H1 (cell line): Measurements from ENCODE around the gene P2RX2. TPM values are rescaled to one million over a fixed set of nuclear protein-coding genes. Genes with fewer than 3 reads are reported as not detected.

Source experiments
- RNF2 ChIP-seq: fragments of 200-900, 300-1000 bp; sonication (generic); IDR thresholded peaks from 2 replicates; pipeline ENCODE4 v1.7.1; 2016; ENCODE audit warnings: borderline replicate concordance, low read depth, mild to moderate bottlenecking, antibody characterized with exemption, low read length; ENCODE audit not compliant: poor library complexity, severe bottlenecking; ENCODE audit errors: missing control alignments
- polyA plus RNA-seq, 7 experiments: library from polyadenylated mRNA; depleted of rRNA in 3 of 7; stranded (reverse) in 5 of 7; unstranded in 2 of 7; fragments of >200 nt in 5 of 7; fragments of 200-250 nt in 2 of 7; gene quantifications; 1 replicate in 5 of 7; 2 replicates in 1 of 7; 4 replicates in 1 of 7; pipeline versions ENCODE4 v1.2.1 to v1.2.3, GENCODE V29; 2011 to 2013; ENCODE audit warnings: missing spikeins in 2 of 7, mixed read lengths in 2 of 7
- total RNA-seq: library from RNA; stranded (reverse); fragmentation: NEBNext Ultra II Directional; extraction: Animal tissue kit (Norgen Biotek cat#: 25700); gene quantifications from 2 replicates; pipeline ENCODE4 v1.2.1, GENCODE V29; 2021
- TF ChIP-seq, protein P1 (sequence below): fragments of 300-600 bp; sonication (generic); IDR thresholded peaks from 2 replicates; pipeline ENCODE4 v1.7.1; 2012; ENCODE audit warnings: low read length, moderate library complexity, mild to moderate bottlenecking, inconsistent platforms; ENCODE audit not compliant: insufficient replicate concordance

P2RX2 gene
- total and polyA plus RNA-seq, 2 of the 8 experiments (the other 6 are each of a cell fraction or from before 2014, with no cell fraction given) = 0.84 to 2.2 TPM

DNA sequence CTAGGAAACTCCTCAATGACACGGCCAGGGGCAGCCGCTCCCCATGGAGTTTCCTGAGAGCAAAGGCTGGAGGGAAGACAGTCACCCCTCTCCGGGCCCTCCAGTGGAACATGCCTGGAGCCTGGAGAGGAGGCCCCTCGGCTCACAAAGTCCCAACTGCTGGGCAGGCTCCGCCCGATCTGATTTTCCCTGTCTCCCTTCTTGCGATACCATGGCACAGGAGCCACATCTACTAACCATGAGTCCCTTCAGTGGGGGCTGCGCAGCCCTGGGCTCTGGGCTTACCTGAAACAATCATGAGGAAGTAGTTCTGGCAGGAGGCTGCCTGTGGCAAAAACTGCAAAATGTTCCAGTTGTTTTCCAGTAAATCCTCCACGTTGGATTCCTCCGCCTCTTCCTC, 15.3 kb downstream of the P2RX2 start (continued):
- TF ChIP-seq, protein P1, sequence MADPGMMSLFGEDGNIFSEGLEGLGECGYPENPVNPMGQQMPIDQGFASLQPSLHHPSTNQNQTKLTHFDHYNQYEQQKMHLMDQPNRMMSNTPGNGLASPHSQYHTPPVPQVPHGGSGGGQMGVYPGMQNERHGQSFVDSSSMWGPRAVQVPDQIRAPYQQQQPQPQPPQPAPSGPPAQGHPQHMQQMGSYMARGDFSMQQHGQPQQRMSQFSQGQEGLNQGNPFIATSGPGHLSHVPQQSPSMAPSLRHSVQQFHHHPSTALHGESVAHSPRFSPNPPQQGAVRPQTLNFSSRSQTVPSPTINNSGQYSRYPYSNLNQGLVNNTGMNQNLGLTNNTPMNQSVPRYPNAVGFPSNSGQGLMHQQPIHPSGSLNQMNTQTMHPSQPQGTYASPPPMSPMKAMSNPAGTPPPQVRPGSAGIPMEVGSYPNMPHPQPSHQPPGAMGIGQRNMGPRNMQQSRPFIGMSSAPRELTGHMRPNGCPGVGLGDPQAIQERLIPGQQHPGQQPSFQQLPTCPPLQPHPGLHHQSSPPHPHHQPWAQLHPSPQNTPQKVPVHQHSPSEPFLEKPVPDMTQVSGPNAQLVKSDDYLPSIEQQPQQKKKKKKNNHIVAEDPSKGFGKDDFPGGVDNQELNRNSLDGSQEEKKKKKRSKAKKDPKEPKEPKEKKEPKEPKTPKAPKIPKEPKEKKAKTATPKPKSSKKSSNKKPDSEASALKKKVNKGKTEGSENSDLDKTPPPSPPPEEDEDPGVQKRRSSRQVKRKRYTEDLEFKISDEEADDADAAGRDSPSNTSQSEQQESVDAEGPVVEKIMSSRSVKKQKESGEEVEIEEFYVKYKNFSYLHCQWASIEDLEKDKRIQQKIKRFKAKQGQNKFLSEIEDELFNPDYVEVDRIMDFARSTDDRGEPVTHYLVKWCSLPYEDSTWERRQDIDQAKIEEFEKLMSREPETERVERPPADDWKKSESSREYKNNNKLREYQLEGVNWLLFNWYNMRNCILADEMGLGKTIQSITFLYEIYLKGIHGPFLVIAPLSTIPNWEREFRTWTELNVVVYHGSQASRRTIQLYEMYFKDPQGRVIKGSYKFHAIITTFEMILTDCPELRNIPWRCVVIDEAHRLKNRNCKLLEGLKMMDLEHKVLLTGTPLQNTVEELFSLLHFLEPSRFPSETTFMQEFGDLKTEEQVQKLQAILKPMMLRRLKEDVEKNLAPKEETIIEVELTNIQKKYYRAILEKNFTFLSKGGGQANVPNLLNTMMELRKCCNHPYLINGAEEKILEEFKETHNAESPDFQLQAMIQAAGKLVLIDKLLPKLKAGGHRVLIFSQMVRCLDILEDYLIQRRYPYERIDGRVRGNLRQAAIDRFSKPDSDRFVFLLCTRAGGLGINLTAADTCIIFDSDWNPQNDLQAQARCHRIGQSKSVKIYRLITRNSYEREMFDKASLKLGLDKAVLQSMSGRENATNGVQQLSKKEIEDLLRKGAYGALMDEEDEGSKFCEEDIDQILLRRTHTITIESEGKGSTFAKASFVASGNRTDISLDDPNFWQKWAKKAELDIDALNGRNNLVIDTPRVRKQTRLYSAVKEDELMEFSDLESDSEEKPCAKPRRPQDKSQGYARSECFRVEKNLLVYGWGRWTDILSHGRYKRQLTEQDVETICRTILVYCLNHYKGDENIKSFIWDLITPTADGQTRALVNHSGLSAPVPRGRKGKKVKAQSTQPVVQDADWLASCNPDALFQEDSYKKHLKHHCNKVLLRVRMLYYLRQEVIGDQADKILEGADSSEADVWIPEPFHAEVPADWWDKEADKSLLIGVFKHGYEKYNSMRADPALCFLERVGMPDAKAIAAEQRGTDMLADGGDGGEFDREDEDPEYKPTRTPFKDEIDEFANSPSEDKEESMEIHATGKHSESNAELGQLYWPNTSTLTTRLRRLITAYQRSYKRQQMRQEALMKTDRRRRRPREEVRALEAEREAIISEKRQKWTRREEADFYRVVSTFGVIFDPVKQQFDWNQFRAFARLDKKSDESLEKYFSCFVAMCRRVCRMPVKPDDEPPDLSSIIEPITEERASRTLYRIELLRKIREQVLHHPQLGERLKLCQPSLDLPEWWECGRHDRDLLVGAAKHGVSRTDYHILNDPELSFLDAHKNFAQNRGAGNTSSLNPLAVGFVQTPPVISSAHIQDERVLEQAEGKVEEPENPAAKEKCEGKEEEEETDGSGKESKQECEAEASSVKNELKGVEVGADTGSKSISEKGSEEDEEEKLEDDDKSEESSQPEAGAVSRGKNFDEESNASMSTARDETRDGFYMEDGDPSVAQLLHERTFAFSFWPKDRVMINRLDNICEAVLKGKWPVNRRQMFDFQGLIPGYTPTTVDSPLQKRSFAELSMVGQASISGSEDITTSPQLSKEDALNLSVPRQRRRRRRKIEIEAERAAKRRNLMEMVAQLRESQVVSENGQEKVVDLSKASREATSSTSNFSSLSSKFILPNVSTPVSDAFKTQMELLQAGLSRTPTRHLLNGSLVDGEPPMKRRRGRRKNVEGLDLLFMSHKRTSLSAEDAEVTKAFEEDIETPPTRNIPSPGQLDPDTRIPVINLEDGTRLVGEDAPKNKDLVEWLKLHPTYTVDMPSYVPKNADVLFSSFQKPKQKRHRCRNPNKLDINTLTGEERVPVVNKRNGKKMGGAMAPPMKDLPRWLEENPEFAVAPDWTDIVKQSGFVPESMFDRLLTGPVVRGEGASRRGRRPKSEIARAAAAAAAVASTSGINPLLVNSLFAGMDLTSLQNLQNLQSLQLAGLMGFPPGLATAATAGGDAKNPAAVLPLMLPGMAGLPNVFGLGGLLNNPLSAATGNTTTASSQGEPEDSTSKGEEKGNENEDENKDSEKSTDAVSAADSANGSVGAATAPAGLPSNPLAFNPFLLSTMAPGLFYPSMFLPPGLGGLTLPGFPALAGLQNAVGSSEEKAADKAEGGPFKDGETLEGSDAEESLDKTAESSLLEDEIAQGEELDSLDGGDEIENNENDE = no peak
- no peak for TF ChIP-seq RNF2
